Right lobe of liver (tissue), 4 donors: ENCODE results near the gene SULT1A2.

Experiments used
- POLR2A ChIP-seq: fragments of 450-650 bp; IDR thresholded peaks from one replicate; pipeline ENCODE4 v1.6.1; 2017; ENCODE audit warnings: antibody characterized with exemption, mild to moderate bottlenecking
- TF ChIP-seq, protein P1 (sequence below), 4 donors: fragments of 200-600 bp in 3 of 4; fragments of 450-650 bp in 1 of 4; IDR thresholded peaks; one replicate each; pipeline versions ENCODE4 v1.5.1 to v1.8.0; 2016 to 2022; ENCODE audit warnings: antibody characterized with exemption in 4 of 4, mild to moderate bottlenecking in 2 of 4
- donor health status: DM: no; HTN: no; CAD: no.
- donor health status: DM: no; HTN: no; CAD: no.
- donor health status: DM: no; HTN: yes; CAD: no.

- TF ChIP-seq, protein P1, sequence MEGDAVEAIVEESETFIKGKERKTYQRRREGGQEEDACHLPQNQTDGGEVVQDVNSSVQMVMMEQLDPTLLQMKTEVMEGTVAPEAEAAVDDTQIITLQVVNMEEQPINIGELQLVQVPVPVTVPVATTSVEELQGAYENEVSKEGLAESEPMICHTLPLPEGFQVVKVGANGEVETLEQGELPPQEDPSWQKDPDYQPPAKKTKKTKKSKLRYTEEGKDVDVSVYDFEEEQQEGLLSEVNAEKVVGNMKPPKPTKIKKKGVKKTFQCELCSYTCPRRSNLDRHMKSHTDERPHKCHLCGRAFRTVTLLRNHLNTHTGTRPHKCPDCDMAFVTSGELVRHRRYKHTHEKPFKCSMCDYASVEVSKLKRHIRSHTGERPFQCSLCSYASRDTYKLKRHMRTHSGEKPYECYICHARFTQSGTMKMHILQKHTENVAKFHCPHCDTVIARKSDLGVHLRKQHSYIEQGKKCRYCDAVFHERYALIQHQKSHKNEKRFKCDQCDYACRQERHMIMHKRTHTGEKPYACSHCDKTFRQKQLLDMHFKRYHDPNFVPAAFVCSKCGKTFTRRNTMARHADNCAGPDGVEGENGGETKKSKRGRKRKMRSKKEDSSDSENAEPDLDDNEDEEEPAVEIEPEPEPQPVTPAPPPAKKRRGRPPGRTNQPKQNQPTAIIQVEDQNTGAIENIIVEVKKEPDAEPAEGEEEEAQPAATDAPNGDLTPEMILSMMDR (IDR thresholded peaks at IDR 0.05) = no peak
- TF ChIP-seq POLR2A = no peak
Observed at GRCh38 chr16:28591355-28591754, 5.5 kb downstream of the SULT1A2 start.
